ENCODE data around the gene NFIC.
A peak's percentile ranks its signal among the peaks of the same experiment; 100 is the strongest.

NFIC gene

GRCh38 chr19:3322199-3322978 is 44.0 kb upstream of the NFIC start:
- no peak for TF ChIP-seq CTCF (IDR thresholded peaks at IDR 0.05; ENCODE audit: low read depth, low read length)
- no peak for DNase-seq (ENCODE audit: low read depth in 2 of 2)
- no peak overlapping the region for H3K4me3 ChIP-seq (replicated peaks in 1 of 2; ENCODE audit: low read depth in 2 of 2, low read length in 2 of 2)

DNA sequence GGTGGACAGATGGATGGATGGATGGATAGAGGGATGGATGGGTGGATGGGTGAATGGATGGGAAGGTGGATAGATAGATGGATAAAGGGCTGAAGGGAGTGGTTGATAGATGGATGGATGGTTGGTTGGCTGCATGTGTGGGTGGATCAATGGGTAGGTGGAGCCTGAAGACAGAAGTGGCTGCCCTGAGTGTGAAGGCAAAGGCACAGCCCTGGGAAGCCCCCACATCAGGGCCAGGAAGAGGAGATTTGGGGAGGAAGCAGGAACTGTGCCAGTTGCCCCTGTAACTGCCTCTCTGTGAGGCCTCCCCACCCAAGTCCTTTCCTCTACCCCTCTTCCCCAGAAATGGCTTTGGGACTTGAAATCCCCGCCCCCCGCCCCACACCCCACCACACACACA is 43.4 kb upstream of the NFIC start:
- H3K4me3 ChIP-seq (replicated peaks in 1 of 2; ENCODE audit: low read depth in 2 of 2, low read length in 2 of 2): no peak overlapping the region
- DNase-seq (ENCODE audit: low read depth in 2 of 2): no peak
- TF ChIP-seq CTCF (IDR thresholded peaks at IDR 0.05; ENCODE audit: low read depth, low read length): no peak

DNA sequence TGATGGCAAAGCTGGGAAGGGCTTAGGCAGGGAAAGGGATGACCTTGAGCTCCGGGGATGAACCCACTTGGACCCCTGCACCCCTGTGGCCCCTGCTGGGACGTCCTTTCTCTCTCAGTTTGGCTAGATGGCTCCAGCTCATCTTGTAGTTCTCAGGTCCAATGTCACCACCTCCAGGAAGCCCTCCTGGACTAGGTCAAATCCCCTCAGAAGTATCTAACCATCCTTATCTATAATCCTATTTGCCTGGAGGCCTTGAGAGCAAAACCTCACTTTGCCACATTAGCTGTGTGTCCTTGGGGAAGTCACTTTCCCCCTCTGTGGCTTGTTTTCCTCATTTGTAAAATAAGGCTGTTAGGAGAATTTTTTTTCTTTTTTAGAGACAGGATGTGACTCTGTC is 42.7 kb upstream of the NFIC start:
- H3K4me3 ChIP-seq (replicated peaks in 1 of 2; ENCODE audit: low read depth in 2 of 2, low read length in 2 of 2): no peak overlapping the region
- no peak for TF ChIP-seq CTCF (IDR thresholded peaks at IDR 0.05; ENCODE audit: low read depth, low read length)
- no peak for DNase-seq (ENCODE audit: low read depth in 2 of 2)

- TF ChIP-seq CTCF (IDR thresholded peaks at IDR 0.05; ENCODE audit: low read depth, low read length): peak; percentile 92
- H3K4me3 ChIP-seq (replicated peaks in 1 of 2; ENCODE audit: low read depth in 2 of 2, low read length in 2 of 2): no peak overlapping the region
- peak; percentile 26 to 50 for DNase-seq (ENCODE audit: low read depth in 2 of 2)
Observed at GRCh38 chr19:3324405-3324856, 42.0 kb upstream of the NFIC start.

GRCh38 chr19:3325451-3325850 is 40.9 kb upstream of the NFIC start:
- no peak for DNase-seq (ENCODE audit: low read depth in 2 of 2)

GRCh38 chr19:3328743-3329142 is 37.6 kb upstream of the NFIC start:
- DNase-seq (ENCODE audit: low read depth in 2 of 2): no peak
- no peak for TF ChIP-seq CTCF (IDR thresholded peaks at IDR 0.05; ENCODE audit: low read depth, low read length)

More at GRCh38 chr19:3325451-3325850, 40.9 kb upstream of the NFIC start:
- no peak for TF ChIP-seq CTCF (IDR thresholded peaks at IDR 0.05; ENCODE audit: low read depth, low read length)
- H3K4me3 ChIP-seq (replicated peaks in 1 of 2; ENCODE audit: low read depth in 2 of 2, low read length in 2 of 2): no peak overlapping the region

More at GRCh38 chr19:3328743-3329142, 37.6 kb upstream of the NFIC start:
- no peak overlapping the region for H3K4me3 ChIP-seq (replicated peaks in 1 of 2; ENCODE audit: low read depth in 2 of 2, low read length in 2 of 2)

Data from cardiac fibroblast (primary cell).